C4-2B (cell line): ENCODE results near the gene HIP1R.

Source experiments
- ZFX ChIP-seq: fragments of 450-650 bp; IDR thresholded peaks from 2 replicates; pipeline ENCODE4 v1.6.1; 2017
- TF ChIP-seq, protein P1 (sequence below): fragments of 450-650 bp; conservative IDR thresholded peaks from 2 replicates; pipeline ENCODE4 v1.5.1; 2017; ENCODE audit warnings: mild to moderate bottlenecking

DNA sequence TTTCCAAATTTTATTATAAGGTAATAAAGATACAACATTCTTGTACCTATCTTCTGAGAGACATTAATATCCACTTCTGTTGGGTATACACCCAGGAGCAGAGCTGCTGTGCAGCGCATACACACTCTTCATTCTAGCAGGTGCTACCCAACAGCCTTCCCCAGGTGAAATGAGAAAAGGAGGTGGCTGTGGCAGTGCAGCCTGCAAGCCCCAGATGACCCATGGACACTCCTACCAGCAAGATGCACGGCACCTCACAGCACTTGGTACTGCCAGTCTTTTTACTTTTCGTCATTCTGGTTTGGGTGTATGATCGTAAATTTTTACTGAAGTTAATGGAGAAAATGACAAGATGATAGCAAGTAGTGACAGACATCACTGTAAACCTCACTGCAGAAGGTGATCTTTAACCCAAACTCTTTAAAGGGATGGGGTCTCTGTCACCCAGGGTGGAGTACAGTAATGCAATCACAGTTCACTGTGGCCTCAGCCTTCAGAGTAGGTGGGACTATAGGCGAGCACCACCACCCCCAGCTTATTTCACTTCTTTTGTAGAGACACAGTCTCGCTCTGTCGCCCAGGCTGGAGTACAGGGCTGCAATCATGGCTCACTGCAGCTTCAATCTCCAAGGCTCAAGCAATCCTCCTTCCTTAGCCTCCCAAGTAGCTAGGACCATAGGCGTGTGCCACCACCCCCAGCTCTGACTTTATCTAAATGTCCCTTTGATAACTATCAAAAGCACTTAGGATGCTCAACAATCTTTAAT is 34.1 kb downstream of the HIP1R start:
- TF ChIP-seq, protein P1, sequence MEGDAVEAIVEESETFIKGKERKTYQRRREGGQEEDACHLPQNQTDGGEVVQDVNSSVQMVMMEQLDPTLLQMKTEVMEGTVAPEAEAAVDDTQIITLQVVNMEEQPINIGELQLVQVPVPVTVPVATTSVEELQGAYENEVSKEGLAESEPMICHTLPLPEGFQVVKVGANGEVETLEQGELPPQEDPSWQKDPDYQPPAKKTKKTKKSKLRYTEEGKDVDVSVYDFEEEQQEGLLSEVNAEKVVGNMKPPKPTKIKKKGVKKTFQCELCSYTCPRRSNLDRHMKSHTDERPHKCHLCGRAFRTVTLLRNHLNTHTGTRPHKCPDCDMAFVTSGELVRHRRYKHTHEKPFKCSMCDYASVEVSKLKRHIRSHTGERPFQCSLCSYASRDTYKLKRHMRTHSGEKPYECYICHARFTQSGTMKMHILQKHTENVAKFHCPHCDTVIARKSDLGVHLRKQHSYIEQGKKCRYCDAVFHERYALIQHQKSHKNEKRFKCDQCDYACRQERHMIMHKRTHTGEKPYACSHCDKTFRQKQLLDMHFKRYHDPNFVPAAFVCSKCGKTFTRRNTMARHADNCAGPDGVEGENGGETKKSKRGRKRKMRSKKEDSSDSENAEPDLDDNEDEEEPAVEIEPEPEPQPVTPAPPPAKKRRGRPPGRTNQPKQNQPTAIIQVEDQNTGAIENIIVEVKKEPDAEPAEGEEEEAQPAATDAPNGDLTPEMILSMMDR = no peak
- no peak for TF ChIP-seq ZFX
